ENCODE measurements around the gene GDF10. TPM values are rescaled to one million over a fixed set of nuclear protein-coding genes. Genes with fewer than 3 reads are reported as not detected.

GDF10 gene
- total and polyA plus RNA-seq, 4 donors, result 0.10 to 27.5 (median 3.8) TPM; not detected in 1

DNA sequence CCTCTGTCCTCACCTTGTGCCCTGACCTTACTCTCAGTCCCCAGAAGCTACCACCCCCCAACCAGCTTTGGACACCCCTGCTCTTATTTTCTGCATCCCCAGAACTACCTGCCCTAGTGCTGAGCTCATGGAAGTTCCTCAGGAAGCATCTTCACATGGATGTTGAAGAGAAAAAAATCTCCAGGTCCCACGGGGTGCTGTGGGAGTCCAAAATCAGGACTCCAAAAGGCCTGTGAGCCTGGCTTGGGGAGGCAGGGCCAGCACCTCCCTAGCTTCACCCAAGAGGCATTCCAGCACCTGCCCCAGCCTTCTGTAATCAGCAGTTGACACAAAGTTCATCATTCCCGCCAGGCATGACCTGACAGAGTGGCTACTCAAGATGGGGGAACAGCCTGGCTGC lies 20.7 kb upstream of the GDF10 start:
- 94 to 98% methylated on average over 2 of the region's 2 CpGs for WGBS, 2 donors

DNA sequence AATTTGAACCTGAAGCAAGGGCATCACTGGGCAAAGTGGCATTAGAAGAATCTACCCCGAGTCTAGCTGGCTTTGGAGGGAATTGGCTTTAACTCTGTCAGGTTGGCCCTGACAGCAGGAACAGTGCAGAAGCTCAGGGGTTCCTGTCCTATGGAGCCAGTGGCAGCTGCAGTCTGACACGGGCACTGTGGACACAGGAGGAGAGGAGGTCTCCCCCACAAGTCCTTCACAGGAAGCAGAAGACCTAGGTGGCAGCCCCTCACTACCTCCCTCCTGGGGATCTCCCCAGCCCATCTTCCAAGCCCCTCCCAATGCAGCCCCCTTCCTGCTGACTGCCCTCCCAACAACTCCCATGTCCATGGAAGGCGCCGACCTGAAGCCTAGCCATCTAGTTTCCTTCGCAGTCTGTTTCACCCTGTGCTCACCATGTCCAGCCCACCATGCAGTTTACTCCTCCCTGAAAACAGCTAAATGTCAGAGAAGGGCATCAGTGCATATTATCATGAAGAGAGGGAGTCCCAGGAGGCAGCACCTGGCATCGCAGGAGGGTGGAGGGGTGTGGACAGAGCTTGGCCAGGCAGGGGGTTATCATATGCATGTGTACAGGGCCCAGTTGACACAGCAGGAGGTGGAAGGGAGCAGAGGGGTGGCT lies 17.9 kb upstream of the GDF10 start:
- DNase-seq (no peak), ATAC-seq (ENCODE audit: low FRiP score) (no peak)
- Histone ChIP-seq H3K4me1 (ENCODE audit: control insufficient read depth in 1 of 2, insufficient read depth in 2 of 2, low read length in 2 of 2) (no peaks in the 10 kb centered on the region), H3K9me3 (ENCODE audit: control insufficient read depth, low read length) (no peaks in the 10 kb centered on the region), H3K4me3 (ENCODE audit: low read length in 2 of 2) (no peak overlapping the region), H3K36me3 (ENCODE audit: control insufficient read depth in 1 of 2, insufficient read depth in 2 of 2, low read length in 1 of 2) (no peaks in the 10 kb centered on the region), H3K27ac (ENCODE audit: low read depth in 1 of 2, low read length in 2 of 2) (no peak overlapping the region), H3K27me3 (ENCODE audit: control insufficient read depth in 1 of 2, insufficient read depth in 2 of 2, low read length in 1 of 2) (no peaks in the 10 kb centered on the region)
- intact Hi-C loops (cut with DNase I), result no loop called here
- 87 to 89% methylated on average over 6 of the region's 6 CpGs for WGBS, 2 donors

More for the DNA sequence above, 20.7 kb upstream of the GDF10 start:
- Histone ChIP-seq H3K36me3 (ENCODE audit: control insufficient read depth in 1 of 2, insufficient read depth in 2 of 2, low read length in 1 of 2) (no peaks in the 10 kb centered on the region), H3K27ac (ENCODE audit: low read depth in 1 of 2, low read length in 2 of 2) (no peak overlapping the region), H3K4me1 (ENCODE audit: control insufficient read depth in 1 of 2, insufficient read depth in 2 of 2, low read length in 2 of 2) (no peaks in the 10 kb centered on the region), H3K4me3 (ENCODE audit: low read length in 2 of 2) (no peak overlapping the region), H3K27me3 (ENCODE audit: control insufficient read depth in 1 of 2, insufficient read depth in 2 of 2, low read length in 1 of 2) (no peaks in the 10 kb centered on the region), H3K9me3 (ENCODE audit: control insufficient read depth, low read length) (no peaks in the 10 kb centered on the region)
- DNase-seq, result no peak
- no peak for ATAC-seq (ENCODE audit: low FRiP score)
- intact Hi-C loops (cut with DNase I), result no loop called here

DNA sequence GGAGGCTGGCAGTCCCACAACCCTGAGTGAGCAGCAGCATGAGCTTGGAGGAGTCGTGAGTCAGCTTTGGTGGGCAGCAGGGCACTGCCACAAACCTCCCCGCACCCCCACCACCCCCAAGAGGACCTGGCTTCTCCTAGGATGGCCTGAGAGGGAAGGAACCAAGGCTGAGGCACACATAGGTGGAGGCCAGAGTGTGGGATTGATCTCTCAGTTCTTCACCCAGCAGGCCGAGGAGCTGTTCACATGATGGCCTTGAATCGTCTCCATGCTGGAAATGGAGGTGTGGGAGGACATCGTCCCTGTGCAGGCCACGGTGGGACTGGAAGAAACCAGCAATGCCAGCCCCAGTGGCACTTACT lies 17.4 kb upstream of the GDF10 start:
- Histone ChIP-seq H3K27ac (ENCODE audit: low read depth in 1 of 2, low read length in 2 of 2) (no peak overlapping the region), H3K27me3 (ENCODE audit: control insufficient read depth in 1 of 2, insufficient read depth in 2 of 2, low read length in 1 of 2) (no peaks in the 10 kb centered on the region), H3K4me1 (ENCODE audit: control insufficient read depth in 1 of 2, insufficient read depth in 2 of 2, low read length in 2 of 2) (no peaks in the 10 kb centered on the region), H3K36me3 (ENCODE audit: control insufficient read depth in 1 of 2, insufficient read depth in 2 of 2, low read length in 1 of 2) (no peaks in the 10 kb centered on the region), H3K4me3 (ENCODE audit: low read length in 2 of 2) (no peak overlapping the region), H3K9me3 (ENCODE audit: control insufficient read depth, low read length) (no peaks in the 10 kb centered on the region)
- DNase-seq (no peak), ATAC-seq (ENCODE audit: low FRiP score) (no peak)
- 95 to 96% methylated on average over 6 of the region's 6 CpGs for WGBS, 2 donors
- intact Hi-C loops (cut with DNase I), result no loop called here

DNA sequence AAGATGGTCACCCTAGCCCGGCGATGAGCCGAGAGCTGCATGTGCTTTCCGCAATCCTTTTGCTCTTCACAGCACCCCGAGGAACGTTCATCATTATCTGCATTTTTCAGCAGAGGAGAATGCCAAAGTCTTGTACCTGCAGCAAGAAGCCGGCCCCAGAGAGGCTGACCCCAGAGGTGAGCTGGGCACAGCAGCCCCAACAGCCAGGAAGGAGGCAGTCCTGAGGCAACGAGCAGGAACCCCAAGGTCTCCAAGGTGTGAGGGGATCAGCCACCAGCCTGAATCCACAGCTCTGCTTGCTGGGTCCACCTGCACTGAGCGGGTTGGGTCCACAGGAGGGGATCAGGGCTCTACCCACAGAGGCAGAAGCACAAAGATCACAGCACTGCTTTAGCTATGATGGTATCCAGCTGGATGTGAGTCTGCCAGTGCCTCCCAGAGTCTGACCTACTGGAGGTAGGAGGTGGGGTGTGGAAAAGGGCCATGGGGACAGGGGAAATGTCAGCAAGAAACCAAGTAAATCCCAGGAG lies 16.8 kb upstream of the GDF10 start:
- ATAC-seq (ENCODE audit: low FRiP score) (no peak), DNase-seq (no peak)
- H3K4me3 ChIP-seq (ENCODE audit: low read length in 2 of 2), result no peak overlapping the region
- H3K4me1 ChIP-seq (ENCODE audit: control insufficient read depth in 1 of 2, insufficient read depth in 2 of 2, low read length in 2 of 2), result no peaks in the 10 kb centered on the region
- H3K27me3 ChIP-seq (ENCODE audit: control insufficient read depth in 1 of 2, insufficient read depth in 2 of 2, low read length in 1 of 2), result no peaks in the 10 kb centered on the region
- H3K9me3 ChIP-seq (ENCODE audit: control insufficient read depth, low read length), result no peaks in the 10 kb centered on the region
- intact Hi-C loops (cut with DNase I), result no loop called here
- H3K27ac ChIP-seq (ENCODE audit: low read depth in 1 of 2, low read length in 2 of 2), result no peak overlapping the region
- no peaks in the 10 kb centered on the region for H3K36me3 ChIP-seq (ENCODE audit: control insufficient read depth in 1 of 2, insufficient read depth in 2 of 2, low read length in 1 of 2)
- WGBS, 2 donors, result 91% methylated on average over 9 of the region's 9 CpGs

DNA sequence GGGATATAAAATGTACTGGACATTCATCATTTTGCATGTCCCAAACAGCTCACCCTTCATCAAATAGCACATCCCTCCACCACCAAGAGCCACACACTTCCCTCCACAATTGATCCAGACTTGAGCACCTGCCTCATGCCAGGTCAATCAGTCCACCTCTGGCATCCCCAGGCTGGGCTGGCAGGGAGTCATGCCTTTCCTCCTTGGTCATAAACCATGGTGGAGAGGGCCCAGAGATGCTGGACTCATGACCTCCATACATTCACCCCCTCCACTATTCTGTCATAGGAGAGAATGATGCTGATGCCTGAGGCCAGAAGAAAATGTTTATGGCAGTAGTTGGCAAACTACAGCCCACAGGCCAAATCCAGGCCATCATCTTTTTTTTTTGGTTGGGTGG lies 16.1 kb upstream of the GDF10 start:
- DNase-seq (no peak), ATAC-seq (ENCODE audit: low FRiP score) (no peak)
- H3K27ac ChIP-seq (ENCODE audit: low read depth in 1 of 2, low read length in 2 of 2), result no peak overlapping the region
- no peaks in the 10 kb centered on the region for H3K9me3 ChIP-seq (ENCODE audit: control insufficient read depth, low read length)
- intact Hi-C loops (cut with DNase I), result no loop called here
- no peaks in the 10 kb centered on the region for H3K4me1 ChIP-seq (ENCODE audit: control insufficient read depth in 1 of 2, insufficient read depth in 2 of 2, low read length in 2 of 2)
- no peaks in the 10 kb centered on the region for H3K36me3 ChIP-seq (ENCODE audit: control insufficient read depth in 1 of 2, insufficient read depth in 2 of 2, low read length in 1 of 2)
- no peaks in the 10 kb centered on the region for H3K27me3 ChIP-seq (ENCODE audit: control insufficient read depth in 1 of 2, insufficient read depth in 2 of 2, low read length in 1 of 2)
- H3K4me3 ChIP-seq (ENCODE audit: low read length in 2 of 2), result no peak overlapping the region

DNA sequence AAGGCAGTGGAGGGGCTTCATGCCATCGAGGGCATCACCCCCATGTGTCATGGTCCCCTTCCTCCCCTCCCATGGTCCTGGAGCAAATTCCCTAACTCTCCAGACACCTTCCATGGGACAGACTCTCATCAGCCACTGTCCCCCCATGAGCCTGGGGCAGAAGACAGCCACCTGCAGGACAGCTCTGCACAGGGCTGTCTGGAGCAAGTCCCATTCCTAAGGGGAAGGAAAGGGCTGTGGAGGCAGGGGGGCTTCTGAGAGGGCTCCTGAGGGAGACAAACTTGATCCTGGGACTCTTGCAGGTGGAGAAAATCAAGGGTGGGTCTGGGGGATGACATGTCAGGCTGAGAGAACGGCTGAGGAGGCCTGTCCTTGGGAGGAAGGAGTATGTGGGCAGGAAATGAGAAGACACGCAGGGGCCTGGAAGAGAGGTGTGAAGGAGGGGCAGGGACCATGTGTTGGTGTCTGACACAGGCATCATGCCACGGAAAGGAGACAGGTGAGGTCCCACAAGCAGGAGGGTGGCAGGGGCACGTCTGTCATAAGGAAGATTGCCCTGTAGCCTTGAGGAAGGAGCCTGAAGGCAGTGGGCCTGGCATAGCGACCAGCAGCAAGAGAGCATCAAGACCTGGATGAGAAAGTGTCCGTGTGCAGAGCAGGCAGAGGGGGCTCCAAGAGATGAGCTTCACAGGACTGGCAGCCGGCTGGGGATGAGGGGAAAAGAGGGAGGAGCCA lies 14.4 kb upstream of the GDF10 start:
- no peaks in the 10 kb centered on the region for H3K4me1 ChIP-seq (ENCODE audit: control insufficient read depth in 1 of 2, insufficient read depth in 2 of 2, low read length in 2 of 2)
- DNase-seq (no peak), ATAC-seq (ENCODE audit: low FRiP score) (no peak)
- H3K4me3 ChIP-seq (ENCODE audit: low read length in 2 of 2), result no peak overlapping the region
- no peaks in the 10 kb centered on the region for H3K27me3 ChIP-seq (ENCODE audit: control insufficient read depth in 1 of 2, insufficient read depth in 2 of 2, low read length in 1 of 2)
- H3K9me3 ChIP-seq (ENCODE audit: control insufficient read depth, low read length), result no peaks in the 10 kb centered on the region
- H3K27ac ChIP-seq (ENCODE audit: low read depth in 1 of 2, low read length in 2 of 2), result no peak overlapping the region
- no peaks in the 10 kb centered on the region for H3K36me3 ChIP-seq (ENCODE audit: control insufficient read depth in 1 of 2, insufficient read depth in 2 of 2, low read length in 1 of 2)
- WGBS, 2 donors, result 81 to 82% methylated on average over 8 of the region's 8 CpGs
- intact Hi-C loops (cut with DNase I), result no loop called here

DNA sequence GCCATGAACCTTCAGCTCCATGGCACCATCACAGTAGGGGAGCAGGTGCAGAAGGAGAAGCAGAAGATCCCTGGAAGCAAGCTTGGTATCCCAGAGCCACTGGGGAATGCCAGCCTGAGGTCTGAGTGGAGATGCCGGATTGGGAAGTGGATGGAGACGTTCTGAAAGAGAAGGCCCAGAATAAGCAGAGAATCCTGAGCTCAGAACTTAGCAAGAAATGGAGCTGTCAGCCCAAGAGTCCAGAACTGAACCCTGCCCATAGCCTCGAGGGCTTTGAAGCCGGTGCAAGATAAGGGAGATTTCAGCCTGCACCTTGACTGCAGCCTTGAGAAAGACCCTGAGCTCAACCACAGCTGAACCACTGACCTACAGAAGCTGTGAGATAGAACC lies 13.9 kb upstream of the GDF10 start:
- no peaks in the 10 kb centered on the region for H3K4me1 ChIP-seq (ENCODE audit: control insufficient read depth in 1 of 2, insufficient read depth in 2 of 2, low read length in 2 of 2)
- no peak overlapping the region for H3K4me3 ChIP-seq (ENCODE audit: low read length in 2 of 2)
- 86 to 91% methylated on average over 4 of the region's 4 CpGs for WGBS, 2 donors
- H3K9me3 ChIP-seq (ENCODE audit: control insufficient read depth, low read length), result no peaks in the 10 kb centered on the region
- DNase-seq (no peak), ATAC-seq (ENCODE audit: low FRiP score) (no peak)
- no peaks in the 10 kb centered on the region for H3K27me3 ChIP-seq (ENCODE audit: control insufficient read depth in 1 of 2, insufficient read depth in 2 of 2, low read length in 1 of 2)
- no peak overlapping the region for H3K27ac ChIP-seq (ENCODE audit: low read depth in 1 of 2, low read length in 2 of 2)
- no peaks in the 10 kb centered on the region for H3K36me3 ChIP-seq (ENCODE audit: control insufficient read depth in 1 of 2, insufficient read depth in 2 of 2, low read length in 1 of 2)
- intact Hi-C loops (cut with DNase I), result no loop called here

DNA sequence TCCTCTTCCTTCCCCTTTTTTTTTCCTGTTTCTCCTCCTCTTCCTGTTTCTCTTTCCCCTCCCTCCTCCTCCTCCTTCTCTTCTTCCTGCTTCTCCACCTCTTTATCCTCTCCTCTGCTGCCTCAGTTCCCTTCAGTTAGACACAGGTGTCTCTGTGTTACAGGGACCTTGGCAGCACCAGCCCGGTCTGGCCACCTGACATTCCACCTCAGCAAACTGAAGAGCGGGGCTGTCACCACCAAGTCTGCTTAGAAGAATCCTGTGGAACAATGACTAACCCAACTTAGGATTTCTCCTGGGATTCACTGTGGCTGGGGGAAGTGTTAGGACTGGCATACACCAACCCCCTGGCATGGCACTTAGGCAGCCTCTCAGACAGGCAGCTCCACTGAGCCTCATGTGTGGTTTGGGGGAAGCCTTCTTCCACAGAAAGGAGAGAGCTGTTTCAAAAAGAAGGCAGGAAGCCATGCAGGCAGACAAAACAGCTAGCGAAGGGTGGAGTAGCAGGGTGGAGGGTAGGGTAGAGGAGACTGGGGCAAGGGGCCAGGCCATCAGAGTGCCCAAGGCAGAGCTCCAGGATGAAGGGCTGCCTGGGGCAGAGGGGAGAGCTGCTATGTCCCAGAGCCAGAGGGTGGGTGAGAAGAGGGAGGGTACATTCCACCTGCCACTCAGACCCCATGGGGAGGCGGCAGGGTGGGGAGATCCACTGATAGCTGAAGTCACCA lies 13.2 kb upstream of the GDF10 start:
- no peak overlapping the region for H3K27ac ChIP-seq (ENCODE audit: low read depth in 1 of 2, low read length in 2 of 2)
- no peaks in the 10 kb centered on the region for H3K27me3 ChIP-seq (ENCODE audit: control insufficient read depth in 1 of 2, insufficient read depth in 2 of 2, low read length in 1 of 2)
- WGBS, 2 donors, result 50 to 65% methylated on average over 4 of the region's 4 CpGs
- H3K4me3 ChIP-seq (ENCODE audit: low read length in 2 of 2), result no peak overlapping the region
- intact Hi-C loops (cut with DNase I), result no loop called here
- ATAC-seq (ENCODE audit: low FRiP score) (no peak), DNase-seq (no peak)
- no peaks in the 10 kb centered on the region for H3K4me1 ChIP-seq (ENCODE audit: control insufficient read depth in 1 of 2, insufficient read depth in 2 of 2, low read length in 2 of 2)
- no peaks in the 10 kb centered on the region for H3K9me3 ChIP-seq (ENCODE audit: control insufficient read depth, low read length)
- no peaks in the 10 kb centered on the region for H3K36me3 ChIP-seq (ENCODE audit: control insufficient read depth in 1 of 2, insufficient read depth in 2 of 2, low read length in 1 of 2)
